HG03095 (cell line): ENCODE measurements around the gene SEC62.
A peak's percentile ranks its signal among the peaks of the same experiment; 100 is the strongest.
"Not testable (repeated sequence)": the region's sequence is repeated elsewhere in the genome, so short reads cannot be mapped to it uniquely, and the experiment has no call there.

Experiments used
- ATAC-seq: cut with Tn5 transposase; IDR thresholded peaks from one replicate; pipeline ENCODE4 v1.9.1; 2021; ENCODE audit warnings: moderate library complexity; ENCODE audit not compliant: unreplicated experiment

Gene SEC62

DNA sequence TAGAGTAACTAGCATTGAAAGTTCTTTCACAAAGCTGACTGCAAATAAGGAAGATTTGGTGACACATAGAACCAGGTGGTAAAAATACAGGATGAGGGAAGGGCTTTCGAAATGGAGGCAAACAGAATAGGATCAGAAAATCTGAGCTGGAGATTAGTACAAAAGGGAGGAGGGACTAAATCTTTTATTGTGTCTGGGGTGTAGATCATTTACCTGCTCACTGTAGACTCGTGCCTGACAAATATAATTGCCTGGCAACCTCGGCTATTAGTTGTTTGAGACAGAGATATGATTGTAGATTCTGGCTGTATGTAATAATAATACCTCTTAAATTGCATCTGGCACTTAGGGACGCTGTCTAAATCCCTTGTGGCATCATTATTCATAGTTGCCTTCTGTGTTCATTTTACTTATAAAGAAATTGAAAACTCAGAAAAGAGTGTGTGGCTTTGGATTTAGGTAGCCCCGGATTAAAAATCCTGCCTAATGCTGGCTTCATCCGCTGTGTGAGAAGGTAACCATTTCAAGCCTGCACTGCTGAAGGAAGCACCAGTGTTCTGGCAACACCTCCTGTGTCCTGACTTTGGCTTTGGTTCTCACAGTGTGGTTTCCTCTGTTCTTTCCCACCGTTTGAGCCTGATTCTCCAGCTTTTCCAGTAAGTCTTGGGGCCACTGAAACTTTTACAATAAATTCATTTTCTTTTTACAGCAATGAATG, 46.2 kb downstream of the SEC62 start:
- ATAC-seq: no peak

DNA sequence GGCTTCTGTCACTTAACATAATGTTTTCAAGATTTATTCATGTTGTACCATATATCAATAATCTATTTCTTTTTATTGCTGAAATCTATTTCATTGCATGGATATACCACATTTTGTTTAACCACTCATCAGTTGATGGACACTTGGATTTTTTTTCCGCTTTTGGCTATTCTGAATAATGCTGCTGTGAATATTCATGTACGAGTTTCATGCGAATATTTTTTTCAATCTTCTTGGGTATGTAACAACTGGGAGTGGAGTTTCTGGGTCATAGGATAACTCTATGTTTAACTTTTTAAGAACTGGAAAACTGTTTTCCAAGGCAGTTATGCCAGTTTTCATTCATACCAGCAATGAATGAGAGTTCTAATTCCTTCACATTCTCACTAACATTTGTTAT, 49.5 kb downstream of the SEC62 start:
- ATAC-seq: no peak

GRCh38 chr3:170019306-170019705, 52.7 kb downstream of the SEC62 start:
- ATAC-seq: not testable (repeated sequence)

- ATAC-seq: no peak
Observed at GRCh38 chr3:170021083-170021482, 54.5 kb downstream of the SEC62 start.

DNA sequence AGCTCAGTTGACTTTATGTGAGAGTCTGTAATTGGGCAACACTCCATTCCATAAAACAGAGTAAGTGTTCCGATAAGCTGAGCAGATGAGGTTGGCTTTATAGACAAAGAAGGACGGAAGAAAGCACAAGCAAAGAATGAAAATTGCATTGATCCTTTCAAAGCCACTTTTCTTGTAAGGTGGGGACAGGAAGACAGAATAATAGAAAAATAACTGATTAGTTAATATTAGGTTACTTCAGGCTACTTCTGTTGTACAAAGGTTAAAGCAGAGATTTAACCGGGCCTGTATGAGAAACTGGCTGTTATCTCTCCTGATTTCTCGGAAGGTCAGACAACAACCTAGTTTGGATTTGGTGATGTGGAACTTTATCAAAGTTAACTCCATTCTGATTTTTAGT, 55.7 kb downstream of the SEC62 start:
- no peak for ATAC-seq

DNA sequence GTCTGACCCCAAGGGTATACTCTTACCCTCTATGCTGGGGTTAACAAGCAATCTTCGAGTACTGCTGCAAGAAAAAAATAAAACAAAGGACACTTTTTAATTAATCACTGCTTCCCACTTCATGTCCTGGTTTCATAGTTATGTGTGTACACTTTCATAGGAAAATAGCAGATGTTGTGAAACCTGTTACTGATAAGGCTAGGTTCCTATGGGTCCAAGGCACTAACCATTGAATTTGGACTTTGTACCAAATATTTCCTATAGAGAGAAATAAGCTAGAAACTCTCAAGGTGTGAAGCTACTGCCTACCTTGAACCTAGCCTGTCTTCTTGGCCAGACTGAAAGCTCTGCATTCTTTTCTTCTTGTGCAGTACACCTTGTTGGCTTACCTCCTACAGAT, 56.6 kb downstream of the SEC62 start:
- no peak for ATAC-seq

- ATAC-seq: no peak
Observed at GRCh38 chr3:170024581-170024980, 58.0 kb downstream of the SEC62 start.

GRCh38 chr3:170027233-170028102, 60.9 kb downstream of the SEC62 start:
- no peak for ATAC-seq

- no peak for ATAC-seq
Observed at GRCh38 chr3:170033489-170033888, 66.9 kb downstream of the SEC62 start.

DNA sequence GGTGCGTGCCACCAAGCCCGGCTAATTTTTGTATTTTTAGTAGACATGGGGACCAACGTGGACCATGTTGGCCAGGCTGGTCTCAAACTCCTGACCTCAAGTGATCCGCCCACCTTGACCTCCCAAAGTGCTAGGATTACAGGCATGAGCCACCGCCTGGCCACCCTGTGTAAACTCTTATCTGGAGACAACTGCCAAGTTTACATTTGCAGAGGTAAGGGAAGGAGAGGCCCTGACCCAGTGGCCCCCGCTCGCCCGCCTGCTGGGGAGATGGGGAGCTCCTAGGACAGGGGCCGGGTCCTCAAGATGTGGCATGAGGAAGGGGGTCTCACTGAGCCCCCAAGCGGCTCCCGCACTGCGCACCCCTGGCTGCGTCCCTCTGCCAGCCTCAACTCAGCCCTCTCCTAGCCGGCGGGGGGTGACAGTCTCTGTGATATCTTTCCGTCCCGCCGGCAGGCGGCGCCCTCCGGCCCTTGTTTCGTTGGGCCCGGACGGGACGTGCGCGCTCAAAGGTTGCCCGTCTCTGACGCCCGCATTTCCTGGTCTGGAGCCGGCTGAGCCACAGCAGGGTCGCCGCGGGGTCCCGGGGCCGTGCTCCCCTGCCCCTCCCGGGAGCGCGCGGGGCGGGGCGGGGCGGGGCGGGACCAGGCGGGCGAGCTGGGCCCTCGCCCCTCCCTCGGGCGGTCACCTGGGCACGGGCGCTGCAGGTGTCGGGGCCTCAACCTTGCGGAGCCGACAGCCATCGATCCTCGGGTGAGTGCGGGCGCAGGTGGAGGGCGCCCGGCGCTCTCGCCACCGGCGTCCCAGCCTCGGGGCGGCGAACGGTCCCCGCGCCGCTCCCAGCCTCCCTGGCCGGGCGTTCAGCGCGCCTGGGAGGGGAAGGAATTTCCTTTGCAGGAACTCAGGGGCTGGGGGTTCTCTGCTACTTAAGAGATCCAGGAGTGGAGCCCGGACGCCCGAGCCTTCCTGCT, 71.1 kb downstream of the SEC62 start, which contains the start of gene GPR160:
GPR160 (plus strand) TSS at position 533 of the 971 bp plus-strand sequence. CDS start 45,978 bp downstream, outside the sequence.
- peak; percentile 70 for ATAC-seq

DNA sequence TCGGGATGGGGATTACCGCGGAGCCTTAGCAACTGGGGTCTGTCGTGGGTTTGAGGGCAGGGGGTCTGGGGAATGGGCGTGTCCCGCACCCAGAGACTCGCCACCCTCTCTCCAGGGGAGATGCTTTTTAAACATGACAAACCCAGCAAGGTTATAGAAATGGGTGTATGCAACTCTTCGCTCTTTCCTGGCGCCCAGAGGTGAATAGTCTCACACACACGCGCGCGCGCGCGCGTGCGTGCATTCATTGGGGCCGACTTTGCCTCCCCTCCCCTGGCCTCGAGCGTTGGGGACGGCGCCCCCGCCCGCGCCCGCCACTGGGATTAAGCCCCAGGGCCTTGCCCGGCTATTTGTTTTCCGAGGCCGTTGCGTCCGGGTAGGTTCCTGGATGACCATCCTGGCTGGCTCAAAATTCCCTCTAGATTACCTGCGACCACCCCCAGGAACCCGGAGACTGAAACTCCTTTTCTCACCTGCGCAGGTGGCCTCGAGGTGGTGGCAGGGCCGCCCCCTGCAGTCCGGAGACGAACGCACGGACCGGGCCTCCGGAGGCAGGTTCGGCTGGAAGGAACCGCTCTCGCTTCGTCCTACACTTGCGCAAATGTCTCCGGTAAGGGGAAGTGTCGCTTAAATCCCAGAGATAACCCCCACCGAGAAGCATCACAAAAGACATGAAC, 72.0 kb downstream of the SEC62 start:
- peak; percentile 11 for ATAC-seq

DNA sequence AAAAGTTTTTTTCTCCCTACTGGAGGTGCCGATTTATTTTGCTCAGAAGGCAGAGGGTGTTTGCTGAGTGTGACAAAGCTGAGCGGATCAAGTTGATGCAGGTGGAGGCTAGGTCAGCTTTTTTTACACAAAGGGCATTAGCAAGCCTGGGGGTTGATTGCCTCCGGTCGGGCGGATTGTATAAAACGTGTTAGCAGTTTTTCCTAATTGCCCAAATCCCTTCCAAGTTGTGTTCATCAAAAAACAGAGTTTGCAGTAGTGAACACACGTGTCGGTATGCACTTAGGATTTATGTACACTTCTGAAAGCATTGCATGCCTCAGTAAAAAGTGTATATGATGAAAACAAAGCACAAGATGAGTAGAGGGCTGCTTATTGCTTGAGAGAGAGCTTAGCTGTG, 73.8 kb downstream of the SEC62 start:
- ATAC-seq: no peak

DNA sequence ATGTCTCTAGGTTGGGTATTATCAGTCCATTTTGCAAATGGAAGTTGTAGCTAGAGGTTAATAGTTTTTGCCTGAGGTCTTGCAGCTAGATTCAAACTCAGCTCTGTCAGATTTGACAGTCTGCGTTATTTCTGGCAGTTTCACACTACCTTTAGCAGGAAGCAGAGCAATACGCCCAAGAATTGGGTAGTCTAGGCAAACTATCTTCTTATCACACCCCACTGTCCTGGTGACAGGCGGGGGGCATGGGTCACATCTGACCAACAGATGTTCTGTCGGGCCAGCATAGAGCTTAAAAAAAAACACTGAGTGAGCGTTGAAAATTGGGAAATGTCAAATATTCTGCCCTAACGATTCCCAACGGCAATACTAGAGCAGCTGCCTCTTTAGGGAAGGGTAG, 76.9 kb downstream of the SEC62 start:
- no peak for ATAC-seq

- no peak for ATAC-seq
Observed at GRCh38 chr3:170044271-170044670, 77.7 kb downstream of the SEC62 start.

- peak; percentile 63 for ATAC-seq
Observed at GRCh38 chr3:170044795-170045244, 78.2 kb downstream of the SEC62 start.

DNA sequence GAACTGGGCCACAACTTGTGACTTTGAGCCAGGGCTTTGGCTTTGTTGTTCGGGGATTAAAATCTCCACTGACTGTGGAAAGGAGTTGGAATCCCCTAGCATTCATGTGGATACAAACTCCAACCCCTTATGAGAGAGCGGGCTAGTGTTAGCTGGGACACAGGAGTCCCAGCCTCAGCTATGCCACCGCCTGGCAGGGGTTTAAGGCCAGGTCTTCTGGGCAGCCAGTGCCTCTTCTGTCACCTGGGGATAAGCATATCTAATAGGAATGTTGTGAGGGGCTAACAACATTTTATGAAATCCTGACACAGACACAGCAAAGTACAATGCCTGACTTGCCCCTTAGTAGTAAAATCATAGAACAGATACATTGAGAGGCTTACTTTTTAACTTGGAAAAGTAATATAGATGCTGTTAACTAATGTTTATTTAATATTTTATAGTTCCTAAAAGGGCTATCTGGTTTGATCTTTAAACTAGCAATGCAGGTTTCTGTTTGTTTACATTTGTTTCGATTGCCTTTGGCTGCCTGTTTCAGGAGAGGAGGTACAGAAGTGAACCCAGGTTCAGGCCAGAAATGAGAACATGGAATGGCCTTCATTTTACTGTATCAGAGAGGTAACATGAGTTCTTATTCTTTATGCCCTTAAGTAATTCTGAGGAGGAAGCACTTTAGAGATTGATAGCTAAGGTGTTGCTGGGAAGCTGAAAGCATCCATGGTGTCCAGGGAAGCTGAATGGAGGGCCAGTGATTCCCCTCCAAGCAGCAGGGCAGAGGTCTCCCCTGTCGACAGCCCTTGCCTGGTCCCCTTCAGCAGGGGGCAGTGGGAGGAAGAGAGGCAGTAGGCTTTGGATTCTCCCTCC, 79.9 kb downstream of the SEC62 start:
- no peak for ATAC-seq

DNA sequence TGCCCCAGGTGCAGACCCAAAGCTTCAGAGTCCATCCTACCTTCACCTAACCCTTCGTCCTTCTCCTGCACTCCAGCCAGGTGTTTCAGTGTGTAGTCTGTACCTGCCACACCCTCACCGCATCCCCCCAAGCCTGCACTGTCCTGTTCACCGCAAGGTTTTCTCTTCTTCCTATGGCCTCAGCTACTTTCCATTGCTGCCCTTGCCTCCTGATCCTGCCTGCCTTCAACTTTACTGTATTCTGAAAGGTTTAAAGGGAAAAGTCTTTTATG, 80.5 kb downstream of the SEC62 start:
- no peak for ATAC-seq
